ENCODE results near the gene DCDC2B. TPM values are rescaled to one million over a fixed set of nuclear protein-coding genes. Genes with fewer than 3 reads are reported as not detected.

Gene DCDC2B
- total RNA-seq, 1 experiment from 2014 or later = not detected

DNA sequence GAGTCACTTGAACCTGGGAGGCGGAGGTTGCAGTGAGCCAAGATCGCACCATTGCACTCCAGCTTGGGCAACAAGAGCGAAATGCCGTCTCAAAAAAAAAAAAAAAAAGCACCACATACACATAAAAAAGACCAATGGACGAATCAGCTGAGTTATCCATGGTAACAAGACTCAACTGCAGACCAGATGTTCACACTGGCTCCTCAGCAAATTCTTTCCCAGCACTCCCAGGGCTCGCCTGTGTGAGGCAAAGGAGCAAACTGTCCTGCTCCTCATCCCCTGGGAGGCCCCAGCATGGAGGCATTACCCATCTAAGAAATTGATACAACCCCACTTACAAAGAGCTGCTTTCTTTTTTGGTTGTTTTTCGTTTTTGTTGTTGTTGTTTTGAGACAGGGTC, 10.1 kb downstream of the DCDC2B start:
- no peaks in the 10 kb centered on the region for H3K27me3 Mint-ChIP-seq (ENCODE audit: low read depth)
- no peak overlapping the region for H2BK15ac ChIP-seq (ENCODE audit: low read depth, low read length)
- H3K9me3 Mint-ChIP-seq = no peaks in the 10 kb centered on the region
- no peak overlapping the region for H3K56ac ChIP-seq (ENCODE audit: insufficient read length, low read depth, low read length)
- H4K20me1 ChIP-seq (ENCODE audit: control insufficient read depth, insufficient read depth, insufficient read length) = no peaks in the 10 kb centered on the region
- peaks cover 17 to 25% of the 10 kb centered on the region in 2 experiments for H3K4me1 Mint-ChIP-seq
- no peak overlapping the region for H3K27ac ChIP-seq (ENCODE audit: insufficient read length, low read depth, low read length)
- no peak overlapping the region for H4K91ac ChIP-seq (ENCODE audit: insufficient read length, low read depth, low read length)
- H2AK5ac ChIP-seq (ENCODE audit: insufficient read length, low read length) = no peak overlapping the region
- no peak overlapping the region for H3K18ac ChIP-seq (ENCODE audit: insufficient read length, low read depth, low read length)
- peaks cover 7% of the 10 kb centered on the region for H3K23me2 ChIP-seq (ENCODE audit: insufficient read length, low read depth, low read length, poor library complexity, severe bottlenecking)
- no peak overlapping the region for H3K23ac ChIP-seq (ENCODE audit: insufficient read length, low read depth, low read length)
- peaks cover 3% of the 10 kb centered on the region; the same call in 1 of the 2 replicates for H3K79me2 ChIP-seq (ENCODE audit: insufficient read depth, low read length)
- H2BK12ac ChIP-seq (ENCODE audit: insufficient read length, low read depth, low read length) = no peak overlapping the region
- H3K9me3 ChIP-seq (ENCODE audit: control insufficient read depth, low read depth, low read length) = no peaks in the 10 kb centered on the region
- no peak overlapping the region for H3K14ac ChIP-seq (ENCODE audit: insufficient read depth, low read length)
- no peak overlapping the region for H3K4me3 Mint-ChIP-seq
- no peak overlapping the region for H3K4me2 ChIP-seq (ENCODE audit: insufficient read depth, insufficient read length, low read length)
- no peak overlapping the region for H4K8ac ChIP-seq (replicated peaks; ENCODE audit: insufficient read length, low read depth, low read length)
- H3K4ac ChIP-seq (ENCODE audit: low read depth, low read length) = no peak overlapping the region
- peaks cover 7% of the 10 kb centered on the region; the same call in 1 of the 2 replicates for H3K4me1 ChIP-seq (ENCODE audit: insufficient read depth, low read length)
- no peak for DNase-seq
- TF ChIP-seq, protein P1, sequence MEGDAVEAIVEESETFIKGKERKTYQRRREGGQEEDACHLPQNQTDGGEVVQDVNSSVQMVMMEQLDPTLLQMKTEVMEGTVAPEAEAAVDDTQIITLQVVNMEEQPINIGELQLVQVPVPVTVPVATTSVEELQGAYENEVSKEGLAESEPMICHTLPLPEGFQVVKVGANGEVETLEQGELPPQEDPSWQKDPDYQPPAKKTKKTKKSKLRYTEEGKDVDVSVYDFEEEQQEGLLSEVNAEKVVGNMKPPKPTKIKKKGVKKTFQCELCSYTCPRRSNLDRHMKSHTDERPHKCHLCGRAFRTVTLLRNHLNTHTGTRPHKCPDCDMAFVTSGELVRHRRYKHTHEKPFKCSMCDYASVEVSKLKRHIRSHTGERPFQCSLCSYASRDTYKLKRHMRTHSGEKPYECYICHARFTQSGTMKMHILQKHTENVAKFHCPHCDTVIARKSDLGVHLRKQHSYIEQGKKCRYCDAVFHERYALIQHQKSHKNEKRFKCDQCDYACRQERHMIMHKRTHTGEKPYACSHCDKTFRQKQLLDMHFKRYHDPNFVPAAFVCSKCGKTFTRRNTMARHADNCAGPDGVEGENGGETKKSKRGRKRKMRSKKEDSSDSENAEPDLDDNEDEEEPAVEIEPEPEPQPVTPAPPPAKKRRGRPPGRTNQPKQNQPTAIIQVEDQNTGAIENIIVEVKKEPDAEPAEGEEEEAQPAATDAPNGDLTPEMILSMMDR (conservative IDR thresholded peaks at IDR 0.05) = no peak
- H2BK20ac ChIP-seq (ENCODE audit: low read depth, low read length, poor library complexity, severe bottlenecking) = no peak overlapping the region
- H2AFZ ChIP-seq (ENCODE audit: low read length) = no peak overlapping the region
- WGBS (ENCODE audit: extremely low coverage, insufficient read length, low lambda C conversion rate) = no CpG with 5 or more reads among the region's 7 CpGs
- peaks cover 13 to 49% (median 37%) of the 10 kb centered on the region in 3 experiments for H3K36me3 Mint-ChIP-seq (ENCODE audit: insufficient read depth in 1 of 3, low read depth in 3 of 3)
- no peaks in the 10 kb centered on the region for H3K27me3 ChIP-seq (ENCODE audit: insufficient read depth, low read length)
- no peak overlapping the region for H2BK120ac ChIP-seq (ENCODE audit: low read depth, low read length, poor library complexity, severe bottlenecking)
- no peak overlapping the region for H3K9ac ChIP-seq (ENCODE audit: extremely low read depth, insufficient read length, low read length)
- H3T11ph ChIP-seq (ENCODE audit: low read length) = no peak overlapping the region
- no peaks in the 10 kb centered on the region for H3K79me1 ChIP-seq (ENCODE audit: insufficient read depth, low read depth, low read length, poor library complexity, severe bottlenecking)
- no peak overlapping the region for H4K5ac ChIP-seq (ENCODE audit: insufficient read length, low read depth, low read length)
- H2BK5ac ChIP-seq (ENCODE audit: insufficient read length, low read length) = no peak overlapping the region
- H3K27ac Mint-ChIP-seq = no peak overlapping the region
